HEK293T (cell line): Measurements from ENCODE around the gene COTL1.

Experiments
- ARNT ChIP-seq: fragments of 450-650 bp; IDR thresholded peaks from 2 replicates; pipeline ENCODE4 v1.6.1; 2017; ENCODE audit warnings: mild to moderate bottlenecking
- BHLHE40 ChIP-seq: fragments of 450-650 bp; IDR thresholded peaks from 2 replicates; pipeline ENCODE4 v1.6.1; 2016; ENCODE audit warnings: mild to moderate bottlenecking, moderate library complexity, borderline replicate concordance
- CTBP1 ChIP-seq: fragments of 450-650 bp; IDR thresholded peaks from 2 replicates; pipeline ENCODE4 v1.6.1; 2016; ENCODE audit warnings: borderline replicate concordance
- ELF4 ChIP-seq: fragments of 450-650 bp; IDR thresholded peaks from 2 replicates; pipeline ENCODE4 v1.6.1; 2017; ENCODE audit warnings: antibody characterized with exemption
- FOXA1 ChIP-seq: fragments of 450-650 bp; IDR thresholded peaks from 2 replicates; pipeline ENCODE4 v1.6.1; 2016; ENCODE audit warnings: mild to moderate bottlenecking
- FOXM1 ChIP-seq: fragments of 450-650 bp; IDR thresholded peaks from 2 replicates; pipeline ENCODE4 v1.6.1; 2017; ENCODE audit warnings: mild to moderate bottlenecking, borderline replicate concordance
- HDGF ChIP-seq: fragments of 450-650 bp; IDR thresholded peaks from 2 replicates; pipeline ENCODE4 v1.6.1; 2017; ENCODE audit warnings: antibody characterized with exemption, borderline replicate concordance
- LEF1 ChIP-seq: fragments of 450-650 bp; IDR thresholded peaks from 2 replicates; pipeline ENCODE4 v1.6.1; 2017; ENCODE audit warnings: mild to moderate bottlenecking, borderline replicate concordance
- NFRKB ChIP-seq: fragments of 450-650 bp; IDR thresholded peaks from 2 replicates; pipeline ENCODE4 v1.6.1; 2016; ENCODE audit warnings: mild to moderate bottlenecking, moderate library complexity
- PKNOX1 ChIP-seq: fragments of 450-650 bp; IDR thresholded peaks from 2 replicates; pipeline ENCODE4 v1.6.1; 2016
- SP1 ChIP-seq: fragments of 450-650 bp; IDR thresholded peaks from 2 replicates; pipeline ENCODE4 v1.6.1; 2017
- SUZ12 ChIP-seq: fragments of 450-650 bp; IDR thresholded peaks from 2 replicates; pipeline ENCODE4 v1.6.1; 2016; ENCODE audit warnings: mild to moderate bottlenecking
- TARDBP ChIP-seq: fragments of 450-650 bp; IDR thresholded peaks from 2 replicates; pipeline ENCODE4 v1.6.1; 2016
- ZNF384 ChIP-seq: fragments of 450-650 bp; IDR thresholded peaks from 2 replicates; pipeline ENCODE4 v1.6.1; 2016

- TF ChIP-seq BHLHE40 = no peak
- TF ChIP-seq ZNF384 = no peak
- TF ChIP-seq ARNT = no peak
- no peak for TF ChIP-seq SUZ12
- TF ChIP-seq HDGF = no peak
- TF ChIP-seq TARDBP = no peak
- TF ChIP-seq FOXA1 = no peak
- no peak for TF ChIP-seq ELF4
- no peak for TF ChIP-seq FOXM1
- no peak for TF ChIP-seq CTBP1
- no peak for TF ChIP-seq NFRKB
- no peak for TF ChIP-seq SP1
- TF ChIP-seq PKNOX1 = no peak
- TF ChIP-seq LEF1 = no peak
Measured at GRCh38 chr16:84563064-84563715, 54.7 kb downstream of the COTL1 start.
